Amygdala (tissue), 56 donors: ENCODE data around the gene CACNG5.

Source experiments
- DNase-seq, 56 donors: peaks; one replicate each; lab custom pipeline; 2025; lab: John Stamatoyannopoulos, UW

CACNG5 gene, protein sequence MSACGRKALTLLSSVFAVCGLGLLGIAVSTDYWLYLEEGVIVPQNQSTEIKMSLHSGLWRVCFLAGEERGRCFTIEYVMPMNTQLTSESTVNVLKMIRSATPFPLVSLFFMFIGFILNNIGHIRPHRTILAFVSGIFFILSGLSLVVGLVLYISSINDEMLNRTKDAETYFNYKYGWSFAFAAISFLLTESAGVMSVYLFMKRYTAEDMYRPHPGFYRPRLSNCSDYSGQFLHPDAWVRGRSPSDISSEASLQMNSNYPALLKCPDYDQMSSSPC

DNA sequence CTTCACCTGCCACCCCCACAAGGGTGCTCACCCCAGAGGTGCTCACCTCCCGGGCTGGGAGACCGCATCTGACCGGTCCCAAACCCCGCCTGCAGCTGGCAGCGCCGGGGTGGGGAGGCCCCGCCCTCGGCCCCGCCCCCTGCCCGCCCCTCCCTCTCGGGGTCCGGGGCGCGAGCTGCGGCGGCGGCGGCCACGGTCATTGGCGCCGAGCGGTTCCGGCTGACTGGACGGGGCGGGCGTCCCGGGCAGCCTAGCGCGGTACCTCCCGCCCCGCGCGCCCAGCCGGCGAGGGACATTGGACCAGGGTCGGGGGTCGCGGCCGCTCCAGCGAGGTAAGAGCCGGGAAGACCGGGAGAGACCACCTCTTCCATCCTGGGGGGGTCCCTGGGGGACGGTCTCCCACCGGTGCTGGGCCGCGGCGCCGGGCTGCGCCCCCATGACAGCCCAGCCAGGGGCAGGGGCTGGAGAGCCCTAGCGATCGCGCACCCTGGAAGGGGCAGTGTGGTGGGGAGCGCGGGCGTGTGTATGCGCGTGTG, at the start of gene CACNG5:
TSS of gene CACNG5 (plus strand) at position 199 of the 536 bp plus-strand sequence. CDS start 42,216 bp downstream, outside the sequence.
- DNase-seq, result peak in 1 of 56 donors; percentile 13

DNA sequence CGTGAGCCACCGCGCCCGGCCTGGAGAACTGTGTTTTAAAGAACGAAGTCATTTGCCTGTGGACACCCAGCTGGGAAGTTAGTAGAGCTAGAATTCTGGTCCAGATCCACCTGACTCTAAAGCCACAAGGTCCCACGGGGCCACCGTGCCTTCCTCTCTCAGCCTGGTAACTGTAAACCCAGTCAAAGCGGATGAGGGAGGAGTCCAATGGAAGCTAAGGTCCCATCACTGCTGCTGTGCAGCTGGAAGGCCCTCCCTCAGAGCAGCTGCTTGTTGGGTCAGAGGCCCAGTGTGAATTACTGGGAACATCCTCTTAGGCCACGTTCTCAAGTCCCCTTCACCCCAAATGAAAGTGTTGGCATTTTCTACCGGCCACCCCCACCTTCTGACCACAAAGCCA, 48.8 kb upstream of the CACNG5 start:
- no peak for DNase-seq

DNA sequence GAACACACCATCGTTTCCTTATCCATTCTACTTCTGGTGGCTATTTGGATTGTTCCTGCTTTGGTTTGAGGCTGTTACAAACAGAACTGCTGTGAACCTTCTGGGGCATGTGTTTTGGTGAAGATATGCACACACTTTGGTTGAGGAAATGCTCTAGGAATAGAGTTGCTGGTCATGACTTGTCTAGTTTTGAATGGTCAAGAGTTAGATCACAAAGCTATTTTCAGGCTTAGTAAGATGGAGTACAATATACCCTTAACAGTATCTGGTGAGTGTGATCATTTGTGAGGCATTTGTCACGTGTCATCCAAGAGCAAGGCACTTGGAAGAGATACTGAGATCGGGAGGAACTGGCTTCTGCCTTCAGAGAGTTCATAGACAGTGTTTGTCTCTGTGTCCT, 47.0 kb upstream of the CACNG5 start:
- DNase-seq, result no peak

GRCh38 chr17:66789093-66789492, 45.8 kb upstream of the CACNG5 start:
- peak in 2 of 56 donors; percentile 12 to 16 for DNase-seq

- DNase-seq, result peak in 4 of 56 donors; percentile 20 to 51 (median 29)
Measured at GRCh38 chr17:66789961-66790437, 44.9 kb upstream of the CACNG5 start.

- DNase-seq, result no peak
Measured at GRCh38 chr17:66790501-66791061, 44.3 kb upstream of the CACNG5 start.

- DNase-seq, result peak in 34 of 56 donors; percentile 8 to 67 (median 32)
Measured at GRCh38 chr17:66791347-66791746, 43.6 kb upstream of the CACNG5 start.

DNA sequence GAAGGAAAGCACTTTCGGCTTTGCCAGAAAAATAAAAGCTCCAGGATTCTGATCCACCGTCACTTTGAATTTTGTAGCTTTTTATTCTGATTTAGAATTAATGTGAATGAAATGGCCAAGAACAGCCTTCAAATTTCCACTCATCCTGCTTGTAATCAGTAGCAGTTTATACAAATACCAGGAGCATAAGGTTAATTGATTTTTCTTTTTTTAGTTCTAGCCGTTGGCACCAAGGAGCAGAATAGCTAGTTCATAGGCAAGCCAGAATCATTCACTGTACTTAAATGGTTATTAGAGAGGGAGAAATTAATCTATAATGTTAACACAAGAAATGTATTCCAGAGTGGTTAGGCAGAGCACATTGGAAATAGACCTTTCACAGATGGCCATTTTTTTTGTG, 41.1 kb upstream of the CACNG5 start:
- DNase-seq, result no peak

DNA sequence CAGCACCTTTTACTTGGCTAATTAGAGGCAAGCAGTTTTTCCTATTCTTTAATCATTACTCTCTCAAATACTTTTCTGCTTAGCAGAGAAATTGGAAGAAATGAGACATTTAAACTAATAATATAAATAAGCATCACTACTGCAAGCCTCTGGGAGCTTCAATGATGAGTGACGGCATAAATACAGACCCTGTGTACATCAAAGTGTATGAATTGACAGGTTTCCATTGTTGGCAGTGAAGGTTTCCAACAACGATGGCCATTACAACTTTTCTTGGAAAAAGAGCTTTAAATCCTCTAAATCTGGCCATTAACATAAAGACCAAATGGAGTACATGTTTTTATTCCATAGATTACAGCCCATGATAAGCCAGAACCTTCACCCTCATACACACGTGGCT, 39.4 kb upstream of the CACNG5 start:
- DNase-seq, result no peak

- DNase-seq, result peak in 3 of 56 donors; percentile 15 to 38 (median 32)
Measured at GRCh38 chr17:66799849-66800537, 34.9 kb upstream of the CACNG5 start.

DNA sequence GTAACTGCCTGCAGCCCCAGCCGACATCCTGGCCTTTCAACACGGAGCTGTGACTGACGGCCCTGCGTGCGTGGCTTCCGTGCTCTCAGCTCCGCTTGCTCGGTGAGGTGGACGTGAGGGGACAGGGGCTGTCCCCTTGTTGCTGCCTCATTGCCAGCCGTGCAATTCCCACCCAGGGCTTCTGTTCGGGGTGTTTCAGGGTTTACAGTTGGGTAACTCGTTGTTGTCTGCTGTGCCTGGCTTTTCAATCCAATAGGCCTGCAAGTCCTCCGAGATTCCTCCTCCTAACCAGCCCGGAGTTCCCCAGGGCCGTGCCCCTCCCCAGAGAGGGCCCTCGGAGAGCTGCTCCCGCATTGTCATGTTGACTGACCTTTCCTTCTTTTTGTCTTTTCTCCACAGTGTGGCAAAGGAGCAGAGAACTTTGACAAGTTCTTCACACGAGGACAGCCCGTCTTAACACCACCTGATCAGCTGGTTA, 31.4 kb upstream of the CACNG5 start:
- DNase-seq, result no peak

DNA sequence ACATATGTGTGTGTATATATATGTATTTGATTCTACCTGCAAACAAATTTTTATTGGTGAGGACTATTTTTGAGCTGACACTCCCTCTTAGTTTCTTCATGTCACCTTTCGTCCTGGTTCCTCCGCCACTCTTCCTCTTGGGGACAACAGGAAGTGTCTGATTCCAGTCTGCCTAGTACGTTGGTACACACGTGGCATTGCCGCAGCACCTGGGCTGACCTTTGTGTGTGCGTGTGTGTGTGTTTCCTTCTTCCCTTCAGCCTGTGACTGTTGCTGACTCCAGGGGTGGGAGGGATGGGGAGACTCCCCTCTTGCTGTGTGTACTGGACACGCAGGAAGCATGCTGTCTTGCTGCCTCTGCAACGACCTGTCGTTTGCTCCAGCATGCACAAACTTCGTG, 29.4 kb upstream of the CACNG5 start:
- no peak for DNase-seq

DNA sequence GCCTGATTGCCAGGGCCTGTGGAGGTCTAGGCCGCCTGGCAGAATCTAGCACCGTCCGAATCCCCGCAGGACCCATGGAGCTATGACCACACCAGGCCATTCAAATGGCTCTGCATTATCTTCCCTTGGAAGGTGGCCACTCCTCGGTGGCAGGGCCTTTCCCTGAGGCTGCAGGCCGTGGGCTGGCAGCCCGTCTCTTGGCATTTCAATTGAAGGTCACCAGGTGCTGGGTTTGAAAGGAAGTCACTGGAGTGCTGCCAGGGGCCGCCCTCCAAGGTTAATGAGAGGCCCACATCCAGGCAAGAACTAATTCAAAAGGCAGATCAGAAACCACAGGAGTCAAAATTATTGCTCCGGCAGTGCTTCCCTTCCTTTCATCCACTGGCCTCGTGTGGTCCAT, 27.7 kb upstream of the CACNG5 start:
- no peak for DNase-seq

GRCh38 chr17:66809408-66809807, 25.5 kb upstream of the CACNG5 start:
- no peak for DNase-seq

DNA sequence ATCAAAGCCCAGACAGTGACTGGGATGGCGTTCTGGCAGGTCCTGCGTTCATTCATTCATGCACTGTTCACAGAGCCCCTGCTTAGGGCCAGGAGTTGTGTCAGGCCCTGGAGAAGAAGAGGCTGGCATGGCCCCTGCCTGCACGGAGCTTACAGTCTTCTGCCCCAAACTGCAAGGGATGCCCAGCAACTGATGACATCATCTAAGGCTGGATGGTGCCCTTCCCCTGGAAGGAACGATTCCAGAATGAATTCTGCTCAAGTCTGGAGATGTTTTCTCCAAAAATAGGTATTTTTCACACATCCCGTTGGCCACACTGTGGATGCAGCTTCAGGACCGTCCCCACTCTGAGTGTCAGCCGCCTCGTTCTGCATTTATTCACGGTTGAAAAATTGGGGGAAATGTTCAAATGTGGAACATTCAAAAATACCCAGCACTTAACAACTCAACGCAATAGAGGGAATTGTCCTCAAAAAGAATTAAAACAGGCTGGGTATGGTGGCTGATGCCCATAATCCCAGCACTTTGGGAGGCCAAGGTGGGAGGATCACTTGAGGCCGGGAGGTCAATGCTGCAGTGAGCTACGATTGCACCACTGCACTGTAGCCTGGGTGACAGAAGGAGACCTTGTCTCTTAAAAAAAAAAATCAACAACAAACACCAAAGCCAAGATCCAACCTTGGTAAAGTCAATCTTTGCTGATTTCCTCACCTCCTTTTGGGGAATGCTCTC, 23.8 kb upstream of the CACNG5 start:
- DNase-seq, result no peak

DNA sequence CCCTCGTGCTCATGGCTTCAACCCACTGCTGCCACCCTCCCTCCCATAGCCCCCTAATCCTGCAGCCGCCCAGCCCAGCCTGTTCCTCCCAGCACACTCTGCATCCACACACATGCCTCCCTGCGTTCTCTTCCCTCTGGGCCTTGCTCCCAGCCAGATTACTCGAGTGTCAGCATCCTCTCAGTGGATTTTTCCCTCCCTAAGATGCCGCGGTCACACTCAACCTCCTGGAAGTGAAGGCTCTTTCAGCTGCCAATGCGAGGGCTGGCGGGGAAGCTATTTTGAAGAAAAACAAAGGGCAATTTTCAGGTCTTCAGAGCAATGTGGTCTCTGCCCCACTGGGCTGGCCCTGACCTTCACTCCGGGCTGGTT, 23.2 kb upstream of the CACNG5 start:
- no peak for DNase-seq

DNA sequence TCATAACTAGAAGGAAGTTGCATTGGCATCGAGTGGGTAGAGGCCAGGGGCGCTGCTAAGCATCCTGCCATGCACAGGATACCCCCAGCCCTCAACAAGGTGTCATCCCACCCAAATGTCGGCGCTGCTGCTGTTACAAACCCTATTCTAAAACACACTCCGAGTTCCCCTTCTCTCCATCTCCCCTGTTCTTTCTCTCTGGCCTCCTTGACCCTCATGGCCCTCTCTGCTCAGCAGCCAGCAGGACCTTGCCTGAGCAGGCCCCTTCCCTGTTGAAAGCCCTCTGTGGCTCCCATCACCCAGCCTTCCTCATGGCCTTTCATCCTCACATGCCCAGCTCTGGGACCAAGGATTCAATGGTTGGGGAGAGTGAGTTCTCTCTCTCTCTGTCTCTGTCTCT, 22.3 kb upstream of the CACNG5 start:
- no peak for DNase-seq

DNA sequence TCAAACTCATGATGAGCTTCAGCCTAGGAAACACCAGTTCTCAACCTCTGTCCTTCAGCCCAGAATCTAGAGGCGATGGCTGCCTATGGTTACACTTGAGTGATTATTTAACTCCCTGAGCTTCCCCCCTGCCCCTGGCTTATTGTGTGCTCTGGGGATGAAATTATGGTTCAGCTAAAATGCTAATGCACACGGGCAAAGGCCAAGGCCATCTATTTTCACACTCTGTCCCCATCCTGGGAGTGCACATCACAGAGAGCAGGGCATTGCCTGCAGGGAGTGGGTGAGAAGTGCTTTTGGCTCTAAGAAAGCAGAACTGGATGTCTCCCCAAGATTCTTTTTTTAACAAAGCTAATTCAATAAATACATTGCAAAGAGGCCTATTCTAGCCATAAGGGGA, 21.6 kb upstream of the CACNG5 start:
- no peak for DNase-seq

GRCh38 chr17:66814026-66814425, 20.9 kb upstream of the CACNG5 start:
- no peak for DNase-seq

DNA sequence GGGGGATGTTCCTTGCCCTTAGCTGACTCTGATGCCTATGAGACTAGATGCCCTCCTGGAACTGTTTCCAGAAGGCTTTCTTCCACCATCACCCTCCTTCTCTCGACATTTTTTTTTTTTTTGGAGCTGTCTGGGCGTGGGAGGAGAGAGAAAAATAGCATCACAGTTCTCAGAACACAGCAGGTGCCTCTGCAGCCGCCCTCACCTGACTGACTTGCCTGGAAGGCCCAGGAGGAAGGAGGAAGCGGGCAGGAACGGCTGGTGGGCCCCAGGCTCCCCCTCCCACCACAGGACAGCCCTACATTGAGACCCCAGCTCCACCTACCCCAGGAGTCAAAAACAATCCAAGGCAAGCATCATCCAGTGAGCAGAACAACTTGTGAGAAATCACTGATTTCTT, 20.3 kb upstream of the CACNG5 start:
- DNase-seq, result peak in 1 of 56 donors; percentile 11

DNA sequence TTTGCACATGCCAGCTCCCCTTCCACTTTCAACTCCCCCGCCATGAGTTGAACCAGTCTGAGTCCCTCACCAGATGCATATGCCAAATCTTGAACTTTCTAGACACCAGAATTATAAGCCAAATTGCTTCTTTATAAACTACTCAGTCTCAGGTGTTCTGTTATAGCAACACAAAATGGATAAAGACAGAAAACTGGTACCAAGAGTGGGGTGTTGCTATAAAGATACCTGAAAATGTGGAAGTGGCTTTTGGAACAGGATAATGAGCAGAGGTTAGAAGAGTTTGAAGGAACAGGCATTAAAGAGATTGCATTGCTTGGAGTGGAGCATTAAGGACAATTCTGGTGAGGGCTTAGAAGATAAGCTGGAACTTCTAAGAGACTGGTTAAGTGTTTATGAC, 17.2 kb upstream of the CACNG5 start:
- no peak for DNase-seq
